SU-DHL-6 (cell line): ENCODE data around the gene MC1R.

Source experiments
- EZH2phosphoT487 ChIP-seq: fragments of 200-600 bp; sonication (generic), shearing (Covaris generic); conservative IDR thresholded peaks from 2 replicates; pipeline ENCODE4 v1.6.1; 2018; ENCODE audit warnings: mild to moderate bottlenecking, antibody characterized with exemption, low read length, moderate library complexity, mixed read lengths
- TF ChIP-seq, protein P1 (sequence below): fragments of 200-600 bp; sonication (generic); IDR thresholded peaks from one replicate; pipeline ENCODE4 v1.5.1; 2017; ENCODE audit warnings: antibody characterized with exemption, mild to moderate bottlenecking, low read length, moderate library complexity; ENCODE audit not compliant: insufficient read depth, poor library complexity, severe bottlenecking

DNA sequence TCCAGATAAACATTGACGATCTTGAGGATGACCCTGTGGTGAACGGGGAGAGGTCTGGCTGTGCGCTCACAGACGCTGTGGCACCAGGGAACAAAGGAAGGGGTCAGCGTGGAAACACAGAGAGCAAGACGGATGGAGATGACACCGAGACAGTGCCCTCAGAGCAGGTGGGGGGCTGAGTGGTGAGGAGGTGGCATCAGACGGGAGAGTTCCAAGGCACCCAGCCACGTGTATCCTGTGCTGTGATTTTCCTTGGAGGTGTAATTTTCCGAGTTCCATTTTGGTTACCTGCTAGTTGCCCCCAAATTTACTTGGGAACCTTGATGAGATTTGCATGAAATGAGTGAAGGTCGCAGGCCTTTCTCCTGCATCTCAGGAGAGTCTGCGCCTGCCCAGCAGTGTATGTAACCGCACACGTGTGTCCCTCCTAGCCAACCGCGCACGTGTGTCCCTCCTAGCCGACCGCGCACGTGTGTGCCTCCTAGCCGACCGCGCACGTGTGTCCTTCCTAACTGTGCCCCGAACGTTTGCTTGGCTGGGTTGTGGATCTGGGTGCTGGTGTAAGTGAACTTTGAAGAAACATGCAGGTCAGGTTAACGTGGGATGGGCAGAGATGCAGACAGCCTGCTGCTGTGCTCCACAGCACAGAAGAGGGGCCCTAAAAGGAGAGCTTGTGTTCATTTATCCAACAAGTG, 35.2 kb upstream of the MC1R start:
- no peak for TF ChIP-seq EZH2phosphoT487
- TF ChIP-seq, protein P1, sequence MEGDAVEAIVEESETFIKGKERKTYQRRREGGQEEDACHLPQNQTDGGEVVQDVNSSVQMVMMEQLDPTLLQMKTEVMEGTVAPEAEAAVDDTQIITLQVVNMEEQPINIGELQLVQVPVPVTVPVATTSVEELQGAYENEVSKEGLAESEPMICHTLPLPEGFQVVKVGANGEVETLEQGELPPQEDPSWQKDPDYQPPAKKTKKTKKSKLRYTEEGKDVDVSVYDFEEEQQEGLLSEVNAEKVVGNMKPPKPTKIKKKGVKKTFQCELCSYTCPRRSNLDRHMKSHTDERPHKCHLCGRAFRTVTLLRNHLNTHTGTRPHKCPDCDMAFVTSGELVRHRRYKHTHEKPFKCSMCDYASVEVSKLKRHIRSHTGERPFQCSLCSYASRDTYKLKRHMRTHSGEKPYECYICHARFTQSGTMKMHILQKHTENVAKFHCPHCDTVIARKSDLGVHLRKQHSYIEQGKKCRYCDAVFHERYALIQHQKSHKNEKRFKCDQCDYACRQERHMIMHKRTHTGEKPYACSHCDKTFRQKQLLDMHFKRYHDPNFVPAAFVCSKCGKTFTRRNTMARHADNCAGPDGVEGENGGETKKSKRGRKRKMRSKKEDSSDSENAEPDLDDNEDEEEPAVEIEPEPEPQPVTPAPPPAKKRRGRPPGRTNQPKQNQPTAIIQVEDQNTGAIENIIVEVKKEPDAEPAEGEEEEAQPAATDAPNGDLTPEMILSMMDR: no peak
